ENCODE data around the gene TSPAN4. TPM values are rescaled to one million over a fixed set of nuclear protein-coding genes. Genes with fewer than 3 reads are reported as not detected.

TSPAN4 gene
- total and polyA plus RNA-seq, 2 of the 13 experiments (the other 11 are each of a cell fraction or from before 2014, with no cell fraction given) = 31.7 to 68.3 TPM

DNA sequence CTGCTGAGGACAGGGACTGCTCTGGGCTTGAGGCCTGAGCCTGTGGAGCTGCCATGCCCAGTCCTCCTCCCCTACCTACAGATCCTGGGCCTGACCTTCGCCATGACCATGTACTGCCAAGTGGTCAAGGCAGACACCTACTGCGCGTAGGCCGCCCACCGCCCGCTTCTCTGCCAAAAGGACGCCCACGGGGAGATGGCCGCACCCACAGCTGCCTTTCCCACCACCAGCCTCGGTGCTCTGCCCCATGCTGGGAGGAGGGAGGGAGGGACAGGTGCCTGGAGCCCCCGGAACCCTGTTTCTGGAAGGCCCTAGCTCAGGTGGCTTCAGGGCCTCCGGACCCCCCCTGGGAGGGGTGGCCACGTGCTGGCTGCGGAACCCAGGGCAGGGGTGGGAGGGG, 23.8 kb downstream of the TSPAN4 start:
- peaks cover 3 to 6% of the 10 kb centered on the region in 2 experiments; a peak in 2 of 5 replicates for H3K36me3 ChIP-seq (replicated peaks in 1 of 2; ENCODE audit: control insufficient read depth in 1 of 2, insufficient read depth in 2 of 2, low read length in 2 of 2)
- POLR2A ChIA-PET = no interaction called here
- no peak overlapping the region for H2AFZ ChIP-seq (ENCODE audit: low read length)
- intact Hi-C loops (cut with micrococcal nuclease; ENCODE audit: unreplicated experiment) (no loop called here), in situ Hi-C loops (cut with HindIII; ENCODE audit: extremely low pct_ligation_motif_present, low pct_unique_long_range_greater_than_20kb) (no loop called here)
- 0 out of 2 replicates have a peak, but pooled peaks cover 8% of the 10 kb centered on the region for H3K4me1 ChIP-seq (ENCODE audit: insufficient read depth, low read length)
- no peaks in the 10 kb centered on the region for H3K79me2 ChIP-seq (ENCODE audit: insufficient read depth, low read length)
- CTCF ChIA-PET (ENCODE audit: low intra/inter-chr PET ratio, low total read pairs) = no interaction called here
- no peak overlapping the region for H3K9ac ChIP-seq (ENCODE audit: insufficient read depth, low read depth, low read length)
- H3K27me3 ChIP-seq (ENCODE audit: control insufficient read depth in 1 of 2, insufficient read depth in 2 of 2, low read length in 2 of 2) = no peaks in the 10 kb centered on the region
- 99% methylated on average over 12 of the region's 14 CpGs for WGBS (ENCODE audit: low lambda C conversion rate)
- no peak overlapping the region for H3K4me2 ChIP-seq (ENCODE audit: low read depth, low read length)
- no peaks in the 10 kb centered on the region for H3K9me3 ChIP-seq (ENCODE audit: low read length)
- DNase-seq (ENCODE audit: low spot score) (no peak), FAIRE-seq (no peak), ATAC-seq (peak; percentile 1; the same call in 1 of the 3 replicates)
- no TSS peak for BruUV-seq (replicated peaks)
- H3K27ac ChIP-seq (ENCODE audit: extremely low read length, insufficient read depth, low read length) = no peak overlapping the region
- no peaks in the 10 kb centered on the region for H4K20me1 ChIP-seq (ENCODE audit: insufficient read depth, low read length)
- no peak overlapping the region for H3K4me3 ChIP-seq (replicated peaks in 1 of 3; ENCODE audit: insufficient read depth in 1 of 3, low read depth in 2 of 3, low read length in 3 of 3)
- TF ChIP-seq AGO2 (optimal IDR thresholded peaks at IDR 0.05; ENCODE audit: low read depth, low read length) (peak; percentile 57), ZFX (CRISPR knock-in tag; IDR thresholded peaks at IDR 0.05; ENCODE audit: low read depth) (no peak), GPN1 (CRISPR knock-in tag; IDR thresholded peaks at IDR 0.05; ENCODE audit: borderline replicate concordance) (no peak), AGO1 (IDR thresholded peaks at IDR 0.05; ENCODE audit: low read depth, low read length, poor library complexity, severe bottlenecking) (peak; percentile 59), GLMP (CRISPR knock-in tag; IDR thresholded peaks at IDR 0.05; ENCODE audit: borderline replicate concordance) (no peak), ZNF484 (CRISPR knock-in tag; IDR thresholded peaks at IDR 0.05; ENCODE audit: borderline replicate concordance, low read depth) (no peak), CTCF (CRISPR knock-in tag; IDR thresholded peaks at IDR 0.05) (no peak), FOXK1 (CRISPR knock-in tag; IDR thresholded peaks at IDR 0.05; ENCODE audit: borderline replicate concordance, low read depth) (no peak), ZNF709 (CRISPR knock-in tag; IDR thresholded peaks at IDR 0.05) (no peak), ZKSCAN1 (IDR thresholded peaks at IDR 0.05; ENCODE audit: low read length) (0 out of 2 replicates have a peak, but pooled peaks have one; percentile 18), MLLT10 (CRISPR knock-in tag; IDR thresholded peaks at IDR 0.05) (no peak), HMGA1 (CRISPR knock-in tag; conservative IDR thresholded peaks at IDR 0.05) (no peak), MAX (IDR thresholded peaks at IDR 0.05) (no peak), POLR2A (IDR thresholded peaks at IDR 0.05; ENCODE audit: insufficient read depth in 1 of 2, low read depth in 2 of 2, low read length in 2 of 2) (0 out of 4 replicates have a peak, but pooled peaks of 1 of the 2 experiments have one; percentile 28), RAD51 (IDR thresholded peaks at IDR 0.05; ENCODE audit: borderline replicate concordance) (no peak), RBM22 (optimal IDR thresholded peaks at IDR 0.05; ENCODE audit: low read length) (peak; percentile 76), TRIM24 (CRISPR knock-in tag; IDR thresholded peaks at IDR 0.05) (no peak)
- TF ChIP-seq, protein P1, sequence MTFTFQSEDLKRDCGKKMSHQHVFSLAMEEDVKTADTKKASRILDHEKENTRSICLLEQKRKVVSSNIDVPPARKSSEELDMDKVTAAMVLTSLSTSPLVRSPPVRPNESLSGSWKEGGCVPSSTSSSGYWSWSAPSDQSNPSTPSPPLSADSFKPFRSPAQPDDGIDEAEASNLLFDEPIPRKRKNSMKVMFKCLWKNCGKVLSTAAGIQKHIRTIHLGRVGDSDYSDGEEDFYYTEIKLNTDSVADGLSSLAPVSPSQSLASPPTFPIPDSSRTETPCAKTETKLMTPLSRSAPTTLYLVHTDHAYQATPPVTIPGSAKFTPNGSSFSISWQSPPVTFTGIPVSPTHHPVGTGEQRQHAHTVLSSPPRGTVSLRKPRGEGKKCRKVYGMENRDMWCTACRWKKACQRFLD (CRISPR knock-in tag; IDR thresholded peaks at IDR 0.05; ENCODE audit: borderline replicate concordance) = no peak
- TF ChIP-seq, protein P2, sequence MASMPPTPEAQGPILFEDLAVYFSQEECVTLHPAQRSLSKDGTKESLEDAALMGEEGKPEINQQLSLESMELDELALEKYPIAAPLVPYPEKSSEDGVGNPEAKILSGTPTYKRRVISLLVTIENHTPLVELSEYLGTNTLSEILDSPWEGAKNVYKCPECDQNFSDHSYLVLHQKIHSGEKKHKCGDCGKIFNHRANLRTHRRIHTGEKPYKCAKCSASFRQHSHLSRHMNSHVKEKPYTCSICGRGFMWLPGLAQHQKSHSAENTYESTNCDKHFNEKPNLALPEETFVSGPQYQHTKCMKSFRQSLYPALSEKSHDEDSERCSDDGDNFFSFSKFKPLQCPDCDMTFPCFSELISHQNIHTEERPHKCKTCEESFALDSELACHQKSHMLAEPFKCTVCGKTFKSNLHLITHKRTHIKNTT (CRISPR knock-in tag; IDR thresholded peaks at IDR 0.05) = no peak
